Ecto neural progenitor cell (in vitro differentiated cells): ENCODE data around the gene POT1.

Source experiments
- DNase-seq: peaks from one replicate; pipeline ENCODE4 v3.0.0-alpha.2; 2018; ENCODE audit warnings: low spot score

The POT1 gene

DNA sequence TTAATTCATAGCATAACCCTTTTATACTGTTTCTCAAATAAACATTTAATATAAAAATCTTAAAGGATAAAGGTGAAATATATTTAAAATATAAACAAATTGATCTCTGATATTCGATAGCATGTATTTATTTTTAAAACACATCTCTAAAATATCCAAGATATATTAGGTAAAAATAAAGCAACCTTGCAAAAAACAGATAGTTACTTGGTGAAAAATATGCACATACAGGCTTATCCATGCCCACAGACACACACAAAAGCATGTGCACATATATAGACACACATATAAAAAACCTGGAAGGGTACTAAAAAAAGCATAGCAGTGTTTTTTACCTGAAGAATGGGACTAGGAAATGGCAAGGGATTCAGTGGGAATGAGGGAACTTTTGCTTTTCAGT is 19.8 kb downstream of the POT1 start:
- no peak for DNase-seq

- no peak for DNase-seq
Observed at GRCh38 chr7:124908259-124908658, 21.4 kb downstream of the POT1 start.

DNA sequence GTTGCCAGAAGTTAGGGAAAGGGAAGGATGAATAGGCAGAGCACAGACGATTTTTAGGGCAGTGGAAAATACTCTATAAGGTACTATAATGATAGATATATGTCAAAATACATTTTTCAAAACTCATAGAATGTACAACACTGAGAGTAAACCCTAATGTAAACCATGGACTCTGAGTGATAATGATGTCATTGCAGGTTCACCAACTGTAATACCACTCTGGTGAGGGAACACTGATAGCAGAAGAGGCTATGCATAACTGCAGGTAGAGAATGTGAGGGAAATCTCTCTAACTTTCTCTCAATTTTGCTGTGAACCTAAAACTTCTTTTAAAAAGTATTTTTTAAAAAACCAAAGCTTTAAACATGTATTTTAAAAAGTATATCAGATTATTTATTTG is 22.1 kb downstream of the POT1 start:
- no peak for DNase-seq

GRCh38 chr7:124898531-124898930 is 31.1 kb downstream of the POT1 start:
- no peak for DNase-seq

- no peak for DNase-seq
Observed at GRCh38 chr7:124896001-124896400, 33.6 kb downstream of the POT1 start.

- no peak for DNase-seq
Observed at GRCh38 chr7:124893140-124893827, 36.3 kb downstream of the POT1 start.

GRCh38 chr7:124887247-124887646 is 42.4 kb downstream of the POT1 start:
- DNase-seq, result no peak

- DNase-seq, result no peak
Observed at GRCh38 chr7:124881981-124882380, 47.6 kb downstream of the POT1 start.

GRCh38 chr7:124879771-124880170 is 49.9 kb downstream of the POT1 start:
- no peak for DNase-seq

GRCh38 chr7:124879103-124879502 is 50.5 kb downstream of the POT1 start:
- no peak for DNase-seq

GRCh38 chr7:124874644-124875163 is 54.9 kb downstream of the POT1 start:
- no peak for DNase-seq

- no peak for DNase-seq
Observed at GRCh38 chr7:124857672-124858235, 71.9 kb downstream of the POT1 start.

DNA sequence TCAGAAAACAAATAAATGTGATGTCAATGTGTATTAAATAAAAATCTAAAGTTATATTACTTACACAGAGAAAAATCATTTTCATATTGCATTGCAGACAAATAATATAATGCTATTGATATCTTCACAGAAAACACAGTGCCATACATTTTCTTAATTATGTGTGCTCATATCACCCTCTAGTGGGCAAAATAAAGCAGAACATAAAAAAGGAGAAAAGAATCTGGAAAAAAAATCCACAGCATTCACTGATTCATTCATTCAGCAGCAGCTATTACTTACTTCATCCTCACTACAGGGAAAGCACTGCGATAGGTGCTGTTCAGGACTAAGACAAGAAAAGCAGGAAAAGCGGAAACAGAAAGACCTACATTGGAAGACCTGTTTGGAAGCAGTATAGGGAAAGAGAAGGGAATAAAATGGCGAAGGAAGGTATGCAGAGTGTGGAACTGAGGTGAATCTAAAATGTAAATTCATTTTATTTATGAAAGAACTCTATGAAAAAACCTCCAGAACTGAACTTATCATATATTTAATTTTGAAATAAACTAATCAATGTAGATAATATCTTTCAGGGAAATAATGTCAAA is 73.2 kb downstream of the POT1 start:
- no peak for DNase-seq

GRCh38 chr7:124843336-124843735 is 86.3 kb downstream of the POT1 start:
- no peak for DNase-seq

- DNase-seq, result no peak
Observed at GRCh38 chr7:124840435-124840834, 89.2 kb downstream of the POT1 start.

- no peak for DNase-seq
Observed at GRCh38 chr7:124839687-124840086, 89.9 kb downstream of the POT1 start.

DNA sequence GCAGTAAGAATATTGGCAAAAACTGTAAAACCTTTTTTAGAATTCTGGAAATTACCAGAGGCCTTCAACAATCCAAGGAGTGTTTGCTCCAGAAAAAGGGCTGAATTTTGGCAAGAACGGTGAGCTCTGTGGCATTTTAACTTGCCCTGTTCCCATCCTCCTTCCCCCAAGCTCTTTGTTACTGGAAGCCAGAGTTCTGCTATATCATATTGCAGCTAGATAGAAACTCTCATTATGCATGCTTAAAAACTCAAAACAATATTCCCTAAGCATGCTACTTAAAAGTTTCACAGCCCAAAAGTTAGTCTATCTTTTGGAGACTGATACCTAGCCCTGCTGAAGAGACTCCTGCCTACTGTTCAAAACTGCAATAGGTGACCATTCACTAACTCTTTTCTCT is 93.5 kb downstream of the POT1 start:
- no peak for DNase-seq

GRCh38 chr7:124818807-124819206 is 110.8 kb downstream of the POT1 start:
- no peak for DNase-seq

- no peak for DNase-seq
Observed at GRCh38 chr7:124813994-124814798, 115.4 kb downstream of the POT1 start.

- no peak for DNase-seq
Observed at GRCh38 chr7:124812764-124813163, 116.9 kb downstream of the POT1 start.

DNA sequence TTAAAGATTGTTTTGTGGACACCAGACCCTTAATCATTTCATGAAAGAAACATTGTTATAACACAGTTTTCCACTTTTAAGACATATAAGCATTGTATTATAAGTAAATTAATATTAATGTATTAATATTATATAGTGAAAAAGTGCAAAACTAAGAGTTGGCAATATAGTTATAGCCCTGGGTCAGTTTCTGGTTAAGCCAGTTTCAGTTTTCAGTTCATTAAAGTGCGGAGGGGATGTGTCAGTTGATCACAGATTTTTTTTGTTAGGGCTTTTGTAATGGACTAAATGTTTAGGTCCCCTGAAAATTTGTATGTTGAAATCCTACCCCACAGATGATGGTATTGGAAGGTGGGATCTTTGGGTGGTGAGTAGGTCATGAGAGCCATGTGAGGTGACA is 118.3 kb downstream of the POT1 start:
- no peak for DNase-seq

DNA sequence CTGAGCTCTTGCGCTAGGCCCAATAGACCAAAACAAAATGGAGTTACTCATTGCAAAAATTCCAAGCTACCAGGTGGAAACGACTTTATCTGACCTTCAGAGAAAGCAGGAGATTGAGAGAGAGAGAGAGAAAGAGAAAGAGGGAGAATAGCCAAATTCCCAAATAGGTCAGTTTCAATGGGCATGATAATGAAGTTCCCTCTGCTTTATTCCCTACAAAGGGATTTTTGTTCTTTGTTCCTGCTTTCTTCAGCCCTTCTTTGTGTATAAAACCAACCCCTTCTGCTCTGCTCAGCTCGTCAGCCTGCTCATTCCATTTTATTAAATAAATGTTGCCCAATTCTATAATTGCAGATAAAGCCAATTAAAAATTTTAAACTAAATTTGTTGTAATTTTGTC is 119.0 kb downstream of the POT1 start:
- DNase-seq, result no peak

DNA sequence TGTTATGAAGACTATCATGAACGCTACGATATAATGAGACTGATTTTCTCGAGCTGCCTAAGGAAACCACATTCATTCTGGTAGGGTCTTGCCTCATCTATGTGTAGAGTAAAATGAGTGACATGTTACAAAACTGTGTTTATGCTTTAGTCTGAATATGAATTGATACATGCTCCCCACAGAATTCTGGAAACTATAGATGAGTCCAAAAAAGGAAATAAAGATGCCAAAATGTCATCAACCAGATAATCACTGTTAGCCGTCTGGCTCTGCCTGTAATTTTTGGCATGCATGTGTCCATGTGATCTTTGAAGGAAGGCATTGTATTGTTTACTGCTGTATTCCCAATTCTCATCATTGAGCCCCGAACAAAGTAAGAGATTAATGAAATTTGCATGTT is 121.4 kb downstream of the POT1 start:
- no peak for DNase-seq
